Fibroblast of upper back skin (primary cell): ENCODE results near the gene ATP5ME.
"Not testable (repeated sequence)": the region's sequence is repeated elsewhere in the genome, so short reads cannot be mapped to it uniquely, and the experiment has no call there.

Experiments
- DNase-seq: peaks from one replicate; pipeline ENCODE4 v3.0.0-alpha.2; 2013

Gene ATP5ME

GRCh38 chr4:653831-654502 is 20.1 kb downstream of the ATP5ME start:
- DNase-seq = no peak

DNA sequence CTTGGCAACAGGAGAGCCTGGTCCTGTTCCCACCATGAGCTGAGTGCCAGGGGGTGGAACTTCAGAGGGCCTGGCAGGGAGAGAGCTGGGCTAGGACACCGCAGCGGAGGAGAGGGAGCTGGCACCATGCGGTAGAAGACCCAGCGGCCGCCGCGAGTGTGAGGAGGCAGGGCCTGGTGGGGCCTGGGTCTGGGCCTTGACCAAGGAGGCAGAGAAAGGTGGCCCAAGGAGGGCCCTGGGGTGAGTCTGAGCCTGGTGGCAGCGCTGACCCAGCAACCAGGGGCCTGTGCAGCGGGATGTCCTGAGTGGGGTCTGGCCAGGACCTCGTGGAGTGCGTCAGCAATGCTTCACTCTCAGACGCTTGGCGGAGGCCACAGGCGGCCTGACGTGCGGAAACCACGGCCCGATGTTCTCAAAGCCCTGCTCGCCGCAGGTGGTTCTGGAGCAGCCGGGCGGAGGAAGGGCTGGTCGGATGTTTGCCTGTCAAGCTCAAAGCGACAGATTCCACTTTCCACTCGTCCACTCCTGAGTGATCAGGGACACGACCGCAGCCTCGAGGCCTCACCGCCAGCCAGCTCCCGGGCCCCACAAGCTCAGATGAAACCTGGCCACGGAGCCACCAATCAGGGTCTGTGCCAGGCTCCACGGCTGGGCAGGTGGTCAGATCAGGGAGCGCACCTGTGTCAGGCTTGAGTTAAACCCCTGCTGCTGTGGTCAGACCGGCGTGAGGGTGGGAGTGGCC is 20.8 kb downstream of the ATP5ME start:
- DNase-seq = no peak

DNA sequence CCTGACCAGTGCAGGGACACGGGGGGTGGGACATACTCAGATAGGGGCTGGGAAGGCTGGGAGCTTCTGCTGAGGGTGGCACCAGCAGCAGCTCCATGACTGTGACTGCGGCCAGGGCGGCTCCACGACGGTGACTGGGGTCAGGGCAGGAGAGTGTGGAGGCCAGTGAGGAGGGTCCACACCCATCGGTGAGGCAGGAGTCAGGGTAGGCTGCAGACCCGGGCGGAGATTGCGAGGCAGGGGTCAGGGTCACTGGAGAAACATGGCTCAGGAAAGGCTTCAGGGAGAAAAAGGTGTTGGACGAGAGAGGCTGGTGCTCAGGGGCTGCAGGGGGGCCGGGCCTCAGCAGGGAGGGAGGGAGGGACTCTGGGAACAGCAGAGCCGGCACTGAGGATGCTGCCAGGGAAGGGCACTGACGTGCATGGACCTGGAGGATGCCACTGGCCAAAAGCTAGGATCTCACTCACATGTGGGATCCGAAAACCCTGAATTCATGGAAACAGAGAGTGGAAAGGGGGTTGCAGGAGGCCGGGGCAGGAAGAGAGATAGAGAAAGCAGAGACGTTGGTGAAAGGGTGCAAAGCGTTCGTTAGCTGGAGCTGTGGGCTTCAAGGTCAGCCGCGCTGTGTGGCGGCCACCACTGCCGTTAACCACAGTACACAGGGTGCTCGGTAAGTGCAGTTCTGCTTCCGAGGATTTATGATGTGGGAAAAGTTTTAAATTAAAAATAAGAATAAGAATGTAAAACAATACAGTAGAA is 22.0 kb downstream of the ATP5ME start:
- no peak for DNase-seq

DNA sequence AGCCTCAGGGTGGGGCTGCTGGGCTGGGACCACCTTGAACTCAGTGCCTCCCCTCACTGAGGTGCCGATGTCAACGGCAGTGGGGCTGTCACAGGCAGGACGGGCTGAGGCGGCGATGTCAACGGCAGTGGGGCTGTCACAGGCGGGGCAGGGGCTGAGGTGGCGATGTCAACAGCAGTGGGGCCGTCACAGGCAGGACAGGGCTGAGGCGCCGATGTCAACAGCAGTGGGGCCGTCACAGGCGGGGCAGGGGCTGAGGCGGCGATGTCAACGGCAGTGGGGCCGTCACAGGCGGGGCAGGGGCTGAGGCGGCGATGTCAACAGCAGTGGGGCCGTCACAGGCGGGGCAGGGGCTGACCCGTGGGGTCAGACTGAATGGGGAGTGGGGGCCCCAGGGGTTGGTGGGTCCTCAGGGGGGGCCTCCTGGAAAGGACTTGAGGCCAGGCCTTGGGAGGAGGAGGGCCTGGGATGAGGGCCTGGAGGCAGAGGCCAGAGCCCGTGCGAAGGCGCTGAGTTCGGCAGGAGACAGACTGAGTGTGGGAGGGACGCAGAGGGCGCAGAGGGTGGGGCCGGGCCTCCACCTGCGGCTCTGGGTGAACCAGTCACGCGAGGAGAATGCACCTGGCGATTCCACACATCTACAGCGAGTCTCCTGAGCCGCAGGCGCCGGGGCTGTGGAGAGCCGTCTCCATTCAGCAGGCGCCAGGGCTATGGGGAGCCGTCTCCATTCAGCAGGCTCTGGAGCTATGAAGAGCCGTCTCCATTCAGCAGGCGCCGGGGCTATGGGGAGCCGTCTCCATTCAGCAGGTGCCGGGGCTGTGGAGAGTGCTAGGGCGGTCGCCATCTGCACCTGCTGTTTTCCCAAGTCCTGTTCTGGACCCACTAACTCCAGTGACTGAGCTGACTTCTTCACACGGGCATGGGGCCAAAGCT is 22.9 kb downstream of the ATP5ME start:
- no peak for DNase-seq

DNA sequence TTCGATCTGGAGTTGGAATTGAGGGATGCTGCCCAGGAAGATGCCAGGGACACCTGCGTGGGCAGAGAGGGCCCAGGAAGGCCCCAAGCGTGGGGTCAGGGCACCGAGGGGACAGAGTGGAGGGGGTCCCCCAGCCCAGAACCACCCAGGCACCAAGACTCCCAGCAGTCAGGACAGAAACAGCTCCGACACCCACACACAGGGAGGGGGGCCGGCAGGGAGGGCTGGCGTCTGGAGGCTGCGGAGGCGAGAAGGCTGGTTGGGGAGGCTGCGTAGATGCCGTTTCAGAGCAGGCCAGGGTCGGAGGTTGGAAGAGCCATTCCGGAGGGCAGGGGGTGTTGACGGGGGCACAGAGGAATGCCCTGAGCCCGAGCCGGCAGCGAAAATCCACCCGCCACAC is 23.6 kb downstream of the ATP5ME start:
- DNase-seq = no peak

GRCh38 chr4:649751-650310 is 24.2 kb downstream of the ATP5ME start:
- DNase-seq = no peak

DNA sequence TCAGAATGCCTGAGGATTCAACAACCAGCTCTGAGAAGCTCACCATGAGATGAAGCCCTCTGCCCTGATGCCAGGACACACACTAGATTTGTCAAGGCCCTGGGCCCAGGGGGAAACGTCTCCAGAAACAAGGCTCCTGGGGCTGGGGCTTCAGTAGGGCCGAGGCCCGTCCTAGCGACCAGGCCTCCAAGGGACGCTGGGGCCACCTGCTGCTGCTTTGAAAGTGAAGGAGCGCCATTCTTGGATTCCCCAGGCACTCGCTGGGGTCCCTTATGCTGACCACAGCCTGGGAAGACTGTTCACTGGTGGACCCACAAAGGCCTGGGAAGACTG is 24.8 kb downstream of the ATP5ME start:
- no peak for DNase-seq

DNA sequence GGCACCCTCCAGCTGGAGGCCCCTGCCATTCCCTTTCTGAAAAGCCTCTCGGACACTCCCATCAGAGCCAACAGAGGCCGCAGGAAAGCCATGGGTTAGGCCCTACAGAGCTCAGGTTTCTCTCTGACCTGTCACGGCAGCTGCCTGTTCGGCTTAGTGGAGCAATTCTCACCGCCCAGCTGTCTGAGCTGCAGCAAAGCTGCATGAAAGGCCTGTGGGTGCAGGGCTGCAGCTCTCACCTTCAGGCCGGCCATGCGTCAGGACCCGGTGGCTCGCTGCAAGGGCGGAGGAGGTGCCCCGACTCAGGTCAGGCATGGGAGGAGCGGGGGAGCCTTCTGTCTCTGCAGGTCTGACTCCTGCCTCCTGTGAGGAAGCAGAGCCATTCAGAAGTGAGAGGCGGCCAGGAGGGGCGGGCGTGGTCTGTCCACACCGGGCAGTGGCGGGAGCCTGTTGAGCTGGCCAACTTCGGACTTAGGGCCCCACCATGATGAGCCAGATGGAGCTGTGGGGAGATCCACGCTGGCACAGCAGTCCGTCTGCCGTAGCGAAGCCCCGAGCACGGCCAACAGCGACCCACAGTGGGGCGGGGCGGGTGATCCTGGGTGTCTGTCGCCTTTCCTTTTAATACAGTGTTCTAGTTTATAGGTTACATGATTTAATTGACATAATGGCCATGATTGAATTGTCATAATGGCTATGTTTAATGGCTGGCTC is 25.3 kb downstream of the ATP5ME start:
- no peak for DNase-seq

DNA sequence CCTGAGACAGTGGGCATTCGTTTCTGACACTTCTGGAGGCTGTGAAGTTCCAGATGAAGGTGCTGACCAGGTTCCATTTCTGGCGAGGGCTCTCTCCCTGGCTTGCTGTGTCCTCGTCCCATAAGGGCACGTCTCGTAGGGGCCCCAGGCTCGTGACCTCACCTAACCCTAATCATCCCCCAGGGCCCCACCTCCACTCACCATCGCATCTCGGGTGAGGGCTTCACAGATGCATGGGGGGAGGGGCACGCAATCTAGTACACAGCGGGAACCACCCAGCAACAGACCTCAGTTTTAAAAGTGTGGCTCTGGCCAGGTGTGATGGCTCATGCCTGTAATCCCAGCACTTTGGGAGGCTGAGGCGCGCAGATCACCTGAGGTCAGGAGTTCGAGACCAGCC is 26.6 kb downstream of the ATP5ME start:
- no peak for DNase-seq

- no peak for DNase-seq
Measured at GRCh38 chr4:646460-646859, 27.6 kb downstream of the ATP5ME start.

- DNase-seq = not testable (repeated sequence)
Measured at GRCh38 chr4:642366-642765, 31.7 kb downstream of the ATP5ME start.

DNA sequence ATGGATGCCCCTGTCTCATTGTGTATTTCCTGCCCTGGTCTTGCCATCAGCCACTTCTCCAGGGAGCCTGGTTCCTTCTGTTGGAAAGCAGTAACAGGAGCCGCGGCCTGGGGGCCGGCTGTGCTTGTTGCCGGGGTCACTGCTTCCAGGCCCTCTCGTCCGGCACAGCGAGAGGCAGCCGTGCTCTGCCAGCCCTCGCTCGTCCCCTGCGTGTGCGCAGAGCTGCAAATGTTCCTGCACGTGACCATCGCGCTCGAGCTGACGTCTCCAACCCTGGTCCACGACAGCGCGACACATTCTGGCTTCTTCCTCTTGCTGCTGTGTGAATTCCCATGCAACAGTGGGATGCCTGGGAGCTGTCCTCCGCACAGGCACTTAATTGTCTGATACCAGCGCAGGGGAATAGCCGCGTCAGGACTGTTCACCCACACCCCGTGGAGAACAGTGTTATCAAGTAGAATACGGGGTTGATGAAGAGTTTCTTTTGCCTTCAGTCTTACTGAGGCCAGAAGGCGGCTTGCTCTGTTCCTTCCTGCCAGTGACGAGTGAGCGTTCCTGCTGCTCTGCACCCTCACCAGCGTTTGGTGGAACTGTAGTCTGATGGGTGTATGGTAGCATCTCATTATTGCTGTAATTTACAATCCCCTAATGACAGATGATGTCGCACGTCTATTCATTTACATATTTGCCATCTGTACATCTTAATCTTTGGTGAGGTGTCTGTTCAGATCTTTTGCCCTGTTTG is 36.4 kb downstream of the ATP5ME start:
- no peak for DNase-seq

- no peak for DNase-seq
Measured at GRCh38 chr4:636628-637159, 37.4 kb downstream of the ATP5ME start.

DNA sequence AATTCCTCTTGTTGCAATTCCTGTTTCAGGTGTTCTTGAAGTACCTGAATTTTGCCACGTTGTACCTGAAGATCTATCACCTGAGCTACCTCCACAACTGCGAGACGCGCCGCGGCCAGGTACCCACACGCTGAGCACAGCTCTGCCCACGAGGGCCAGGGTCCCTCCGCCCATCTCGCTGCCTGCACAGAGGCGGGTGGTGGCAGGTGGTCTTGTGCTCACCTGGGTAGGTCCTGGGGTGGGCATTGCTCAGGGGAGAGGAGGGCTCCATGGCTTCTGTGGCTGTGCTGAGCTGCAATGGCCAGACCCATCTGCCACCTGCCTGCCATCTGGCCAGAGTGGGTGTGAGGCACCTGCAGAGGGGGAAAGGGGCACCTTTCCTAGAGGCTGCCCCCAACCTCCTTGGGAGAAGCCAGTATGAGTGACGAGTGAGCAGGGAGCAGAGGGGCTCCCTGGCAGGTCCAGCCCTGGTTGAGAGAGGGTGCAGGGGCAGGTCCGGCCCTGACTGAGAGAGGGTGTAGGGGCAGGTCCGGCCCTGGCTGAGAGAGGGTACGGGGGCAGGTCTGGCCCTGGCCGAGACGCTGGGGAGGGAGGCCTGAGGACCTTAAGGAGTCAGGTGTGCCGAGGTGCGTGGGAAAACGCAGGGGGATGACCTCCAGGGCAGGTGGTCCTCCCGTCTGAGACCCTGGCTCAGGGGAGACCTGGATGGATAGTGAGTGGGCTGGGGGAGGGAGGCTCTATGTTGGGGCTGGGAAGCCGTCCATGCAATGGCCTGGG is 38.0 kb downstream of the ATP5ME start:
- no peak for DNase-seq

GRCh38 chr4:635066-635835 is 38.8 kb downstream of the ATP5ME start:
- not testable (repeated sequence) for DNase-seq

DNA sequence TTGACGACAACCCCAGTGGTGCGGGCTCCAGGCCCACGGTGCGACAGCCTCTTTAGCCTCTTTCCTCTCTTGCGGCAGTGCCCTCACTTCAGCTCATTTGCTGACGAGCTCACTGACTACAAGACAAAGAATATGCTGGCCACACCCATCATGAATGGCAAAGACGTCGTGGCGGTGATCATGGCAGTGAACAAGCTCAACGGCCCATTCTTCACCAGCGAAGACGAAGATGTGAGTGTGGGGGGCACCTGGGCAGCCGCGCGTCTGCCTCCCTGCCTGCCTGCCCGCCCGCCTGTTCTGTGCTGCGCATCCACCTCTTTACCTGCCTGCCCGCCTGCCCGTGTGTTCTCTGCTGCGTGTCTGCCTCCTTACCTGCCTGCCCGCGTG is 39.5 kb downstream of the ATP5ME start:
- DNase-seq = no peak

DNA sequence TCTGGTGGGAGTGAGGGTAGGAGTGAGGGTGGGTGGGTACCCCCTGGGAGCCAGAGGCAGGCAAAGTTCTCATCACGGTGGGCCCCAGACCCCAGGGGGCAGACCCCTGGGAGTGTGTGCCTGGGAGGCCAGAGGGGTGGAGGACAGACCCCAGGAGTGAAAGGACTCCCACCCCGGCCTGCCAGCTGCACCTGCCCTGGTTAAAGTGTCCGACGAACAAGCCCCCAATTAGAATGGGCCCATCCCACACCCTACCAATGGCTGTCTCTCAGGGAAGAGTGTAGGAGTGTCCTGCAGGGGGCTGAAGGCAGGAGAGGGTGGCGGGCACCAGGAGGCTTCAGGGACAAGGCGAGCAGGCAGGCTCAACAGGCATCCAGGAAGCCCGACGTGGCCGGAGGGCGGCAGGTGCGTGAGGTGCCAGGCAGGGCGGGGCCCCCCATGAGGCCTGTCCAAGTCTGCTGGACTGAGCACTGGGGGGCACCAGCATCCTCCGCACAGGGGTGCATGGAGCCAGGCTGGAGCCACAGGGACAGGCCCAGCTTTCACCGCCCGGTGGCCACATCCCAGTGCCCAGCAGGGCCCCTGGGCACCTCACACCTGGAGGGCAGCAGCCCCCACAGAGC is 40.0 kb downstream of the ATP5ME start:
- DNase-seq = no peak

DNA sequence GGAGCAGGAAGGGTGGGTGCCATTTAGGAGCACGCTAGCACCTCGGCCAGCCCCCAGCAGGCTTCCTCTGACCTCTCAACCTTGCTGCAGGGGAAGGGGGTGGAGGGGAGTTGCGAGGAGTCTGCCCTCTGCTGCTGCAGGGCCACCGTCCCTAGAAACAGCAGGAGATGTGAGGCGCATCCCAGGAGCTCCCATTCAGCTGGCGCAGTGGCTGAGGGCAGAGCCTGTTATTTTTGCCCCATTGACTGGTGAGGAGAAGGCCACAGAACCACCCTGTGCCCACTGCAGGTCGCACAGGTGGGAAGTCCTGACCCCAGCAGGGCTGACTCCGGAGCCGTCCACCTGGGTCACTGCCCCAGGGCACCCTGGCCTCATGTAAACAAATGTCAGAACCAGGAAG is 40.7 kb downstream of the ATP5ME start:
- DNase-seq = no peak

GRCh38 chr4:632926-633325 is 41.1 kb downstream of the ATP5ME start:
- DNase-seq = no peak
